Measurements from ENCODE around the gene VASP. TPM values are rescaled to one million over a fixed set of nuclear protein-coding genes. Genes with fewer than 3 reads are reported as not detected.
A peak's percentile ranks its signal among the peaks of the same experiment; 100 is the strongest.

The VASP gene
- total RNA-seq, 1 experiment from 2014 or later: 144 TPM

DNA sequence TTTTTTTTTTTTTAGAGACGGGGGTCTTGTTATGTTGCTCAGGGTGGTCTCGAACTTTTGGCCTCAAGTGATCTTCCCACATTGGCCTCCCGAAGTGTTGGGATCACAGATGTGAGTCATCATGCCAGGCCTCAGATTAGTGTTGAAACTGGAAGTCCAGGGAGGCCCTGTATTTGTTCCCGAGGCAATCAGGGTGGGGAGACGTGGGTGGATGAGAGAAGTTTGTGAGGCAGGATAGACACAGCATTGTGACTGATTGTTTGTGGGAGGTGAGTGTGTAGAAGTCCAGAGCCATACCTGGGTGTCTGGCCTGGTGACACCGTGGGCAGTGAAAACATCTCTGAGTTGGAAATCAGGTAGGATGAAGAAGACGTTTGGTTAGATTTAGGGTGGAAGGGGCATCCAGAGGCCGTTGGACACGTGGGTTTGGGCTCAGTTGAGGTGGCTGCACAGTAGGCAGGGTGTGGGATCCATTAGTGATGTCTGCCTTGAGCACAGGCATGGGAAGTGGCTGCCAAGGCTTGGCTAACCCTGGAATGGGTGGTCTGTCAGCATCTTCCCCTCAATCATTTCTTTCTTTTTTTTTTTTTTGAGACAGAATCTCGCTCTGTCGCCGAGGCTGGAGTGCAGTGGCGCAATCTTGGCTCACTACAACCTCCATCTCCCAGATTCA is 22.9 kb upstream of the VASP start:
- ChIA-PET CTCF (interaction anchor here (0.6 to 3.6 kb wide), 59 partner anchors 8 to 379 kb away, joined by 3 to 145 read pairs (median 8); partner anchors contain the start of genes BLOC1S3, ERCC1, ERCC2 and FOSB), POLR2A (interaction anchor here (0.7 to 1.2 kb wide), 4 partner anchors 13 to 129 kb away, joined by 3 to 7 read pairs (median 4); no protein-coding TSS in a partner anchor)
- Mint-ChIP-seq H3K4me3 (no peak overlapping the region), H3K27ac (peak overlapping the region; percentile 20; the same call in 1 of the 2 replicates), H3K27me3 (ENCODE audit: low read depth) (peaks cover 5% of the 10 kb centered on the region; the same call in 1 of the 2 replicates), H3K9me3 (no peaks in the 10 kb centered on the region), H3K4me1 (peaks cover 9% of the 10 kb centered on the region), H3K36me3 (no peaks in the 10 kb centered on the region)
- ATAC-seq (no peak), DNase-seq (ENCODE audit: low spot score) (no peak)
- TF ChIP-seq TEAD4 (CRISPR knock-in tag; IDR thresholded peaks at IDR 0.05): no peak
- TF ChIP-seq MYBL2 (CRISPR knock-in tag; IDR thresholded peaks at IDR 0.05): no peak
- 0 out of 2 replicates have a peak, but pooled peaks have one; percentile 42 for TF ChIP-seq KAT7 (CRISPR knock-in tag; IDR thresholded peaks at IDR 0.05; ENCODE audit: borderline replicate concordance)
- no peak for TF ChIP-seq ZNF671 (CRISPR knock-in tag; IDR thresholded peaks at IDR 0.05)

- POLR2A ChIA-PET: interaction anchor here (0.5 to 1.2 kb wide), 11 partner anchors 12 to 567 kb away, joined by 3 to 7 read pairs (median 4); partner anchors contain the start of genes FOSB and PPM1N
Measured at GRCh38 chr19:45485305-45486077, 21.8 kb upstream of the VASP start.

DNA sequence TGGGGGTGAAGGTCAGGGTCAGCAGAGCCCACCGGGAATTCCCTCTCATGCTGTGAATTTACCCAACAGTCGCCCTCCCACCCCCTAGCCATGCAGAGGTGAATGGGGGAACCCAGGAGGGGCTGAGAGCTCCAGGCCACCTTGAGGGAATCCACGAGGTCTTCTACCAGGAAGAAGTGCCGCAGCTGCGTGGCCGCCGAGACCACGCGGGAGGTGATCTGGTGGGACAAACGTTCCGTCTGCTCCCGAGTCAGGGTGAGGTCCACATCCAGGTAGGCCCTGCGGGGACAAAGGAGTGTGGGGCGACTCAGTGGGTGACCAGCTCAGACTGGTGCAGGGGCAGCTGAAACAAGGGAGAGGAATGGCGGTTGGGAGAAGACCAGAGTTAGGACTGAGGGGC is 18.6 kb upstream of the VASP start:
- no peak for DNase-seq (ENCODE audit: low spot score)
- ATAC-seq: no peak
- no peaks in the 10 kb centered on the region for H3K9me3 Mint-ChIP-seq
- H3K36me3 Mint-ChIP-seq: no peaks in the 10 kb centered on the region; the same call in 1 of the 2 replicates
- peaks cover 14% of the 10 kb centered on the region for H3K4me1 Mint-ChIP-seq
- H3K4me3 Mint-ChIP-seq: no peak overlapping the region
- no peak overlapping the region for H3K27ac Mint-ChIP-seq
- no peaks in the 10 kb centered on the region; the same call in 1 of the 2 replicates for H3K27me3 Mint-ChIP-seq (ENCODE audit: low read depth)
- ChIA-PET CTCF (interaction anchor here (1.2 to 1.3 kb wide), 2 partner anchors 48 to 153 kb away, joined by 3 to 4 read pairs; no protein-coding TSS in a partner anchor), POLR2A (interaction anchor here (0.9 kb wide), 1 partner anchor 13 kb away, joined by 3 read pairs; no protein-coding TSS in a partner anchor)
- TF ChIP-seq NFE2L1 (CRISPR knock-in tag; IDR thresholded peaks at IDR 0.05) (no peak), KAT7 (CRISPR knock-in tag; IDR thresholded peaks at IDR 0.05; ENCODE audit: borderline replicate concordance) (no peak), E2F4 (CRISPR knock-in tag; IDR thresholded peaks at IDR 0.05; ENCODE audit: borderline replicate concordance, low read depth) (no peak), RELA (CRISPR knock-in tag; IDR thresholded peaks at IDR 0.05; ENCODE audit: borderline replicate concordance) (no peak), CREB1 (CRISPR knock-in tag; IDR thresholded peaks at IDR 0.05) (no peak), ATF1 (CRISPR knock-in tag; IDR thresholded peaks at IDR 0.05) (no peak), ZBTB21 (CRISPR knock-in tag; IDR thresholded peaks at IDR 0.05; ENCODE audit: borderline replicate concordance) (no peak), OVOL2 (CRISPR knock-in tag; IDR thresholded peaks at IDR 0.05; ENCODE audit: borderline replicate concordance) (no peak)
- TF ChIP-seq, protein P1, sequence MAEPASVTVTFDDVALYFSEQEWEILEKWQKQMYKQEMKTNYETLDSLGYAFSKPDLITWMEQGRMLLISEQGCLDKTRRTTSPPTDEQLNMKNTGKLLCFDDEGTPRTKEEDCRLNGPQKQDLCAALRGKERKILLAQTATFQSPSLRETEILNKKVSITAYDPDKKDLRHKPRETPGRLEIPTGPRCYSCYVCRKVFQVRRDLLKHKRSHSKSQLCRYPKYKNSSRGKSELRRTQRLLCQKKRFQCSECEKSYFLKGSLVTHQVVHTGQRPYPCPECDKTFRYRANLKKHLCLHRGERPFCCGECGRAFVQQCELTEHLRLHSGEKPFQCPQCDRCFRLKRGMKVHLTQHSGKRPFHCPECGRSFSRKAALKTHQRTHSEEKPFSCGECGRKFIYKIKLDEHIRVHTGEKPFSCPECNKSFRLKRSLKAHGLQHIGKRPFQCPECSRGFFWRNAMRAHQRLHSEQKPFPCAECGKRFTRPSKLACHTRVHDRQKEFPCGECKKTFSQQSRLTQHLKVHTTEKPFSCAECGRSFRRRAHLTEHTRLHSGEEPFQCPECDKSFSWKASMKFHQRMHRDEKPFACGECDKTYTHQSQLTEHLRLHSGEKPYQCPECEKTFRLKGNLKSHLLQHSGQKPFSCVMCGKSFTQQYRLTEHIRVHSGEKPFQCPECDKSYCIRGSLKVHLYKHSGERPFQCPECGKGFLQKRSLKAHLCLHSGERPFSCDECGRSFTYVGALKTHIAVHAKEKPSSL (CRISPR knock-in tag; conservative IDR thresholded peaks at IDR 0.05): no peak
- TF ChIP-seq, protein P2, sequence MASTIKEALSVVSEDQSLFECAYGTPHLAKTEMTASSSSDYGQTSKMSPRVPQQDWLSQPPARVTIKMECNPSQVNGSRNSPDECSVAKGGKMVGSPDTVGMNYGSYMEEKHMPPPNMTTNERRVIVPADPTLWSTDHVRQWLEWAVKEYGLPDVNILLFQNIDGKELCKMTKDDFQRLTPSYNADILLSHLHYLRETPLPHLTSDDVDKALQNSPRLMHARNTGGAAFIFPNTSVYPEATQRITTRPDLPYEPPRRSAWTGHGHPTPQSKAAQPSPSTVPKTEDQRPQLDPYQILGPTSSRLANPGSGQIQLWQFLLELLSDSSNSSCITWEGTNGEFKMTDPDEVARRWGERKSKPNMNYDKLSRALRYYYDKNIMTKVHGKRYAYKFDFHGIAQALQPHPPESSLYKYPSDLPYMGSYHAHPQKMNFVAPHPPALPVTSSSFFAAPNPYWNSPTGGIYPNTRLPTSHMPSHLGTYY (CRISPR knock-in tag; IDR thresholded peaks at IDR 0.05): no peak
- TF ChIP-seq, protein P3, sequence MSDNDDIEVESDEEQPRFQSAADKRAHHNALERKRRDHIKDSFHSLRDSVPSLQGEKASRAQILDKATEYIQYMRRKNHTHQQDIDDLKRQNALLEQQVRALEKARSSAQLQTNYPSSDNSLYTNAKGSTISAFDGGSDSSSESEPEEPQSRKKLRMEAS (CRISPR knock-in tag; IDR thresholded peaks at IDR 0.05): no peak

More at GRCh38 chr19:45485305-45486077, 21.8 kb upstream of the VASP start:
- Mint-ChIP-seq H3K36me3 (no peaks in the 10 kb centered on the region), H3K4me3 (peak overlapping the region; percentile 81), H3K4me1 (peaks cover 4% of the 10 kb centered on the region), H3K27ac (peak overlapping the region; percentile 61; the same call in 1 of the 2 replicates), H3K27me3 (ENCODE audit: low read depth) (peaks cover 5% of the 10 kb centered on the region; the same call in 1 of the 2 replicates), H3K9me3 (no peaks in the 10 kb centered on the region)
- CTCF ChIA-PET: interaction anchor here (0.5 to 3.6 kb wide), 82 partner anchors 9 to 475 kb away, joined by 3 to 145 read pairs (median 5); partner anchors contain the start of genes BLOC1S3, ERCC1, ERCC2 and FOSB
- DNase-seq (ENCODE audit: low spot score): peak; percentile 100
- TF ChIP-seq NFE2L1 (CRISPR knock-in tag; IDR thresholded peaks at IDR 0.05) (no peak), GABPB1 (CRISPR knock-in tag; IDR thresholded peaks at IDR 0.05) (0 out of 2 replicates have a peak, but pooled peaks have one; percentile 16), HMGA2 (CRISPR knock-in tag; IDR thresholded peaks at IDR 0.05) (no peak), FOXK1 (CRISPR knock-in tag; IDR thresholded peaks at IDR 0.05) (0 out of 2 replicates have a peak, but pooled peaks have one; percentile 41)
- TF ChIP-seq, protein P4, sequence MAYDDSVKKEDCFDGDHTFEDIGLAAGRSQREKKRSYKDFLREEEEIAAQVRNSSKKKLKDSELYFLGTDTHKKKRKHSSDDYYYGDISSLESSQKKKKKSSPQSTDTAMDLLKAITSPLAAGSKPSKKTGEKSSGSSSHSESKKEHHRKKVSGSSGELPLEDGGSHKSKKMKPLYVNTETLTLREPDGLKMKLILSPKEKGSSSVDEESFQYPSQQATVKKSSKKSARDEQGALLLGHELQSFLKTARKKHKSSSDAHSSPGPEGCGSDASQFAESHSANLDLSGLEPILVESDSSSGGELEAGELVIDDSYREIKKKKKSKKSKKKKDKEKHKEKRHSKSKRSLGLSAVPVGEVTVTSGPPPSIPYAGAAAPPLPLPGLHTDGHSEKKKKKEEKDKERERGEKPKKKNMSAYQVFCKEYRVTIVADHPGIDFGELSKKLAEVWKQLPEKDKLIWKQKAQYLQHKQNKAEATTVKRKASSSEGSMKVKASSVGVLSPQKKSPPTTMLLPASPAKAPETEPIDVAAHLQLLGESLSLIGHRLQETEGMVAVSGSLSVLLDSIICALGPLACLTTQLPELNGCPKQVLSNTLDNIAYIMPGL (CRISPR knock-in tag; IDR thresholded peaks at IDR 0.05): peak; percentile 70; the same call in 1 of the 2 replicates
- TF ChIP-seq, protein P5, sequence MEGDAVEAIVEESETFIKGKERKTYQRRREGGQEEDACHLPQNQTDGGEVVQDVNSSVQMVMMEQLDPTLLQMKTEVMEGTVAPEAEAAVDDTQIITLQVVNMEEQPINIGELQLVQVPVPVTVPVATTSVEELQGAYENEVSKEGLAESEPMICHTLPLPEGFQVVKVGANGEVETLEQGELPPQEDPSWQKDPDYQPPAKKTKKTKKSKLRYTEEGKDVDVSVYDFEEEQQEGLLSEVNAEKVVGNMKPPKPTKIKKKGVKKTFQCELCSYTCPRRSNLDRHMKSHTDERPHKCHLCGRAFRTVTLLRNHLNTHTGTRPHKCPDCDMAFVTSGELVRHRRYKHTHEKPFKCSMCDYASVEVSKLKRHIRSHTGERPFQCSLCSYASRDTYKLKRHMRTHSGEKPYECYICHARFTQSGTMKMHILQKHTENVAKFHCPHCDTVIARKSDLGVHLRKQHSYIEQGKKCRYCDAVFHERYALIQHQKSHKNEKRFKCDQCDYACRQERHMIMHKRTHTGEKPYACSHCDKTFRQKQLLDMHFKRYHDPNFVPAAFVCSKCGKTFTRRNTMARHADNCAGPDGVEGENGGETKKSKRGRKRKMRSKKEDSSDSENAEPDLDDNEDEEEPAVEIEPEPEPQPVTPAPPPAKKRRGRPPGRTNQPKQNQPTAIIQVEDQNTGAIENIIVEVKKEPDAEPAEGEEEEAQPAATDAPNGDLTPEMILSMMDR (IDR thresholded peaks at IDR 0.05): peak; percentile 90
- peak; percentile 96 for ATAC-seq

All from WTC11 (cell line).